Measurements from ENCODE around the gene SLC22A15.

Gene SLC22A15

DNA sequence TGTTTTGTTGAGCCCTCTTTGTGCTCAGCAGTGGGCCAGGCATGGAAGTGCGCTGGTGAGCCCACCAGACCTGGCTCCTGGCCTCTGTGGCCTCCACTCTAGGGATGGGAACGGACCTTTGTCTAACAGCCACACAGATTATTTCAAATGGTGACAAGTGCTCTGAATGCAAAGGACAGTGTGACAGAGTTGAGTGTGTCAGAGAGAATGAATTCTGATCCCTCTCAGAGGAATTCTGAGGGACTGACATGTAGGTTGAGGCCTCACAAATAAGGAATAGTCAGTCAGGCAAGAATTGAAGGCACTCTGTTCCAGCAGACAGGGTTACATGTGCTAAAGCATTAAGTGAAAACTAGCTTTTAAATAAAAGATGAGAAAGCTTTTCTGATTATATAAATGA lies 123.6 kb downstream of the SLC22A15 start:
- TF ChIP-seq TAF1 (IDR thresholded peaks at IDR 0.05; ENCODE audit: borderline replicate concordance, insufficient read depth, low read length) = no peak

DNA sequence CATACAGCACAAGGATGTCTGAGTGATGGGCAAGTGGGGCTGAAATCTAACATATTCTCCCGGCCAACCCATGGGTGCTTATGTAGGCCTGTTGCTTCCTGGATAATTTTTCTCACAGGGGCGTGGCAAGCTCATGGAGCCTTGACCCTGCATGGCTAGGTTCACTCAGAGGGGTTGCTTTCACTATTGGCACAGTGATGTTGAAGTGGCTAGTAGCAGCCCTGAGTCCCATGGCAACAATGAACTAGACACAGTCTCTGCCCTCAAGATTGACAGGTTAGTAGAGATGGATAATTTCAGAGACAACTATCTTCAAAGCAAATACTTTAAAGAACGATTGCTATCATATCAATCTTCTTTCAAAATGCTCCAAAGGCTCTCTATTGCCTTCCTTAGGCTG lies 128.4 kb downstream of the SLC22A15 start:
- TF ChIP-seq SIN3A (IDR thresholded peaks at IDR 0.05; ENCODE audit: borderline replicate concordance, insufficient read depth, low read length) = no peak
- TF ChIP-seq REST (IDR thresholded peaks at IDR 0.05; ENCODE audit: insufficient read depth in 1 of 2, low read depth in 2 of 2, low read length in 2 of 2) = no peak
- TF ChIP-seq POLR2AphosphoS5 (IDR thresholded peaks at IDR 0.05; ENCODE audit: low read depth, low read length) = no peak
- TF ChIP-seq TAF1 (IDR thresholded peaks at IDR 0.05; ENCODE audit: borderline replicate concordance, insufficient read depth, low read length) = no peak
- TF ChIP-seq FOXP2 (optimal IDR thresholded peaks at IDR 0.05; ENCODE audit: borderline replicate concordance, extremely low read depth, extremely low read length, insufficient read depth) = no peak

- TF ChIP-seq REST (IDR thresholded peaks at IDR 0.05; ENCODE audit: insufficient read depth in 1 of 2, low read depth in 2 of 2, low read length in 2 of 2) = no peak
- TF ChIP-seq POLR2AphosphoS5 (IDR thresholded peaks at IDR 0.05; ENCODE audit: low read depth, low read length) = no peak
- no peak for TF ChIP-seq FOXP2 (optimal IDR thresholded peaks at IDR 0.05; ENCODE audit: borderline replicate concordance, extremely low read depth, extremely low read length, insufficient read depth)
- TF ChIP-seq SIN3A (IDR thresholded peaks at IDR 0.05; ENCODE audit: borderline replicate concordance, insufficient read depth, low read length) = no peak
- no peak for TF ChIP-seq TAF1 (IDR thresholded peaks at IDR 0.05; ENCODE audit: borderline replicate concordance, insufficient read depth, low read length)
These were observed 129.7 kb downstream of the SLC22A15 start for GRCh38 chr1:116105996-116106395.

GRCh38 chr1:116106646-116107045 lies 130.3 kb downstream of the SLC22A15 start:
- TF ChIP-seq REST (IDR thresholded peaks at IDR 0.05; ENCODE audit: insufficient read depth in 1 of 2, low read depth in 2 of 2, low read length in 2 of 2) = no peak
- TF ChIP-seq TAF1 (IDR thresholded peaks at IDR 0.05; ENCODE audit: borderline replicate concordance, insufficient read depth, low read length) = no peak
- no peak for TF ChIP-seq POLR2AphosphoS5 (IDR thresholded peaks at IDR 0.05; ENCODE audit: low read depth, low read length)
- no peak for TF ChIP-seq FOXP2 (optimal IDR thresholded peaks at IDR 0.05; ENCODE audit: borderline replicate concordance, extremely low read depth, extremely low read length, insufficient read depth)
- TF ChIP-seq SIN3A (IDR thresholded peaks at IDR 0.05; ENCODE audit: borderline replicate concordance, insufficient read depth, low read length) = no peak

- TF ChIP-seq TAF1 (IDR thresholded peaks at IDR 0.05; ENCODE audit: borderline replicate concordance, insufficient read depth, low read length) = no peak
- TF ChIP-seq FOXP2 (optimal IDR thresholded peaks at IDR 0.05; ENCODE audit: borderline replicate concordance, extremely low read depth, extremely low read length, insufficient read depth) = no peak
- TF ChIP-seq POLR2AphosphoS5 (IDR thresholded peaks at IDR 0.05; ENCODE audit: low read depth, low read length) = no peak
- TF ChIP-seq SIN3A (IDR thresholded peaks at IDR 0.05; ENCODE audit: borderline replicate concordance, insufficient read depth, low read length) = no peak
- TF ChIP-seq REST (IDR thresholded peaks at IDR 0.05; ENCODE audit: insufficient read depth in 1 of 2, low read depth in 2 of 2, low read length in 2 of 2) = no peak
These were observed 131.1 kb downstream of the SLC22A15 start for GRCh38 chr1:116107371-116107770.

All from PFSK-1 (cell line).